H1 (cell line): ENCODE results near the gene SLC27A1. TPM values are rescaled to one million over a fixed set of nuclear protein-coding genes. Genes with fewer than 3 reads are reported as not detected.

Experiments used
- CTCF ChIA-PET: fragments of 300-600 bp; sonication (Branson Sonifier 250); formaldehyde crosslinking; loops from one replicate; lab custom pipeline; 2021; ENCODE audit not compliant: partially characterized antibody; lab: Charles Lee
- POLR2A ChIA-PET: fragments of 300-600 bp; sonication (Branson Sonifier 250); formaldehyde crosslinking; loops from one replicate; lab custom pipeline; 2021; ENCODE audit warnings: inconsistent platforms; ENCODE audit not compliant: partially characterized antibody; lab: Charles Lee
- DNase-seq, 2 experiments: peaks; one replicate each; pipeline versions ENCODE4 v3.0.0 to v3.0.0-alpha.2; 2010 to 2022; ENCODE audit warnings: low spot score in 2 of 2, low read depth in 1 of 2, mixed read lengths in 1 of 2
- FAIRE-seq: peaks from 2 replicates; lab custom pipeline; 2011; peaks lifted over from hg19 to GRCh38; lab: Jason Lieb, UNC
- H2AFZ ChIP-seq: 2 replicates; pipeline ENCODE4 v1.8.1; 2012; ENCODE audit warnings: low read length, inconsistent platforms
- H2AK5ac ChIP-seq: 2 replicates; pipeline ENCODE4 v1.6.1; 2013; ENCODE audit warnings: low read depth, low read length
- H2BK120ac ChIP-seq: replicated peaks from 2 replicates; pipeline ENCODE3; 2013; ENCODE audit warnings: low read depth, low read length, inconsistent platforms
- H2BK12ac ChIP-seq: 2 replicates; pipeline ENCODE4 v1.6.1; 2013; ENCODE audit warnings: low read depth, low read length
- H2BK15ac ChIP-seq: 2 replicates; pipeline ENCODE4 v1.6.1; 2013; ENCODE audit warnings: low read length
- H2BK20ac ChIP-seq: 2 replicates; pipeline ENCODE4 v1.6.1; 2013; ENCODE audit warnings: low read length
- H2BK5ac ChIP-seq: 2 replicates; pipeline ENCODE4 v1.6.1; 2013; ENCODE audit warnings: low read depth, low read length
- H3K14ac ChIP-seq: 2 replicates; pipeline ENCODE4 v1.6.1; 2013; ENCODE audit warnings: inconsistent platforms; ENCODE audit not compliant: insufficient read length
- H3K18ac ChIP-seq: 2 replicates; pipeline ENCODE4 v1.6.1; 2013; ENCODE audit warnings: low read length; ENCODE audit errors: extremely low read depth
- H3K23ac ChIP-seq: 2 replicates; pipeline ENCODE4 v1.6.1; 2013; ENCODE audit warnings: inconsistent platforms; ENCODE audit not compliant: insufficient read length
- H3K23me2 ChIP-seq: 2 replicates; pipeline ENCODE4 v1.6.1; 2013; ENCODE audit warnings: low read depth, low read length
- H3K27ac ChIP-seq: 2 replicates; pipeline ENCODE4 v1.6.1; 2011; ENCODE audit warnings: low read depth, low read length, inconsistent platforms
- H3K27me3 ChIP-seq, 4 experiments: replicated peaks in 1 of 4; 1 replicate in 1 of 4; 2 replicates in 3 of 4; pipeline versions ENCODE4 v1.6.1 to v1.8.1; 2011 to 2013; ENCODE audit warnings: low read length in 3 of 4, mild to moderate bottlenecking in 3 of 4, inconsistent platforms in 2 of 4, mixed read lengths in 2 of 4, moderate library complexity in 1 of 4; ENCODE audit not compliant: control insufficient read depth in 3 of 4, insufficient read depth in 3 of 4; ENCODE audit errors: extremely low read depth in 1 of 4
- H3K36me3 ChIP-seq, 4 experiments: 2 replicates each; pipeline versions ENCODE4 v1.6.1 to v1.8.1; 2011 to 2013; ENCODE audit warnings: mild to moderate bottlenecking in 4 of 4, low read length in 3 of 4, moderate library complexity in 2 of 4, control low read depth in 1 of 4, inconsistent platforms in 1 of 4; ENCODE audit not compliant: insufficient read depth in 4 of 4, control insufficient read depth in 2 of 4
- H3K4ac ChIP-seq: replicated peaks from 2 replicates; pipeline ENCODE3; 2013; ENCODE audit warnings: low read length, low read depth, mixed read lengths, inconsistent platforms; ENCODE audit not compliant: insufficient read length
- H3K4me1 ChIP-seq, 4 experiments: replicated peaks in 1 of 4; 1 replicate in 1 of 4; 2 replicates in 3 of 4; pipeline versions ENCODE4 v1.6.1 to v1.8.1; 2011 to 2013; ENCODE audit warnings: low read length in 3 of 4, inconsistent platforms in 2 of 4, mixed read lengths in 1 of 4; ENCODE audit not compliant: insufficient read depth in 4 of 4, control insufficient read depth in 3 of 4
- H3K4me2 ChIP-seq, 2 experiments: 2 replicates each; pipeline versions ENCODE4 v1.6.1 to v1.8.1; 2011 to 2013; ENCODE audit warnings: low read depth in 2 of 2, low read length in 2 of 2, control low read depth in 1 of 2, inconsistent platforms in 1 of 2, mild to moderate bottlenecking in 1 of 2; ENCODE audit not compliant: insufficient read depth in 1 of 2
- H3K4me3 ChIP-seq, 4 experiments: fragments of 200-600, 300-600 bp in 1 of 4; sonication (generic), shearing (Covaris generic), sonication (Bioruptor Twin) in 1 of 4; 2 replicates each; pipeline versions ENCODE4 v1.5.1 to v1.8.1; 2011 to 2016; ENCODE audit warnings: low read length in 4 of 4, low read depth in 3 of 4, control low read depth in 2 of 4, inconsistent platforms in 2 of 4, mild to moderate bottlenecking in 2 of 4, mixed read lengths in 1 of 4, moderate library complexity in 1 of 4; ENCODE audit not compliant: insufficient read depth in 2 of 4; ENCODE audit errors: extremely low read depth in 1 of 4
- H3K56ac ChIP-seq: replicated peaks from 2 replicates; pipeline ENCODE3; 2013; ENCODE audit warnings: low read depth, mild to moderate bottlenecking, mixed read lengths, low read length, inconsistent platforms; ENCODE audit not compliant: insufficient read length
- H3K79me1 ChIP-seq: 2 replicates; pipeline ENCODE4 v1.6.1; 2013; ENCODE audit warnings: low read depth, low read length, control low read depth
- H3K79me2 ChIP-seq, 2 experiments: 2 replicates each; pipeline versions ENCODE4 v1.6.1 to v1.8.1; 2012 to 2013; ENCODE audit warnings: low read length in 2 of 2, mild to moderate bottlenecking in 2 of 2, inconsistent platforms in 1 of 2; ENCODE audit not compliant: insufficient read depth in 2 of 2, control insufficient read depth in 1 of 2
- H3K9ac ChIP-seq, 4 experiments: replicated peaks in 1 of 4; 1 replicate in 1 of 4; 2 replicates in 3 of 4; pipeline versions ENCODE4 v1.6.1 to v1.8.1; 2011 to 2013; ENCODE audit warnings: low read depth in 3 of 4, low read length in 3 of 4, control low read depth in 2 of 4, mild to moderate bottlenecking in 2 of 4, moderate library complexity in 2 of 4, inconsistent platforms in 1 of 4; ENCODE audit errors: extremely low read depth in 1 of 4
- H3K9me3 ChIP-seq, 2 experiments: 2 replicates each; pipeline versions ENCODE4 v1.6.1 to v1.8.1; 2012 to 2013; ENCODE audit warnings: mild to moderate bottlenecking in 2 of 2, moderate library complexity in 2 of 2, control low read depth in 1 of 2, inconsistent platforms in 1 of 2, low read depth in 1 of 2, low read length in 1 of 2, mixed read lengths in 1 of 2; ENCODE audit not compliant: insufficient read depth in 2 of 2
- H4K20me1 ChIP-seq, 2 experiments: replicated peaks in 1 of 2; 2 replicates each; pipeline versions ENCODE3 to v1.8.1; 2011 to 2013; ENCODE audit warnings: inconsistent platforms in 2 of 2, low read length in 2 of 2, mild to moderate bottlenecking in 1 of 2; ENCODE audit not compliant: insufficient read depth in 2 of 2, control insufficient read depth in 1 of 2
- H4K5ac ChIP-seq: 2 replicates; pipeline ENCODE4 v1.6.1; 2013; ENCODE audit warnings: low read length, low read depth, mixed read lengths, inconsistent platforms; ENCODE audit not compliant: insufficient read length
- H4K8ac ChIP-seq: 2 replicates; pipeline ENCODE4 v1.8.0; 2013; ENCODE audit warnings: mild to moderate bottlenecking, moderate library complexity, low read length, inconsistent platforms; ENCODE audit not compliant: insufficient read depth; ENCODE audit errors: extremely low read depth
- H4K91ac ChIP-seq: replicated peaks from 2 replicates; pipeline ENCODE3; 2013; ENCODE audit warnings: low read length, mixed read lengths, inconsistent platforms; ENCODE audit not compliant: insufficient read length
- BRCA1 ChIP-seq: IDR thresholded peaks from 2 replicates; pipeline ENCODE4 v1.6.1; 2012; ENCODE audit warnings: low read depth, low read length, improper control_type of control experiment
- CBX8 ChIP-seq: fragments of 300-800, 300-1000 bp; sonication (generic); IDR thresholded peaks from 2 replicates; pipeline ENCODE4 v1.7.1; 2016; ENCODE audit warnings: low read depth, low read length, borderline replicate concordance
- HDAC2 ChIP-seq, 2 experiments: fragments of 300-600 bp in 1 of 2; sonication (generic) in 1 of 2; IDR thresholded peaks; 2 replicates each; pipeline ENCODE4 v1.6.1; 2011 to 2012; ENCODE audit warnings: low read depth in 2 of 2, low read length in 2 of 2, mild to moderate bottlenecking in 2 of 2, moderate library complexity in 2 of 2, borderline replicate concordance in 1 of 2, inconsistent platforms in 1 of 2
- POU5F1 ChIP-seq: IDR thresholded peaks from 2 replicates; pipeline ENCODE4 v1.6.1; 2011; ENCODE audit warnings: low read depth, mild to moderate bottlenecking, low read length, moderate library complexity
- SIN3A ChIP-seq, 2 experiments: IDR thresholded peaks in 1 of 2; conservative IDR thresholded peaks in 1 of 2; 2 replicates each; pipeline ENCODE4 v1.6.1; 2011 to 2012; ENCODE audit warnings: low read length in 2 of 2, improper control_type of control experiment in 1 of 2, low read depth in 1 of 2, mild to moderate bottlenecking in 1 of 2
- SIX5 ChIP-seq: IDR thresholded peaks from 2 replicates; pipeline ENCODE4 v1.6.1; 2011; ENCODE audit warnings: mild to moderate bottlenecking, low read depth, low read length
- WGBS, 2 experiments: shearing (Covaris generic) in 1 of 2; methylation state at CpG; one replicate each; pipeline versions ENCODE4 v1.1.6 to v1.1.7; 2013 to 2015; ENCODE audit warnings: low lambda C conversion rate in 2 of 2, mixed read lengths in 2 of 2, inconsistent platforms in 1 of 2, low coverage in 1 of 2, missing lambda C conversion rate in 1 of 2; ENCODE audit not compliant: insufficient replicate concordance in 2 of 2, insufficient coverage in 1 of 2, insufficient read length in 1 of 2; ENCODE audit errors: extremely low coverage in 1 of 2, missing lambda C conversion rate in 1 of 2; 5-methylcytosine and 5-hydroxymethylcytosine counted together
- polyA plus RNA-seq, 7 experiments: library from polyadenylated mRNA; depleted of rRNA in 3 of 7; stranded (reverse) in 5 of 7; unstranded in 2 of 7; fragments of >200 nt in 5 of 7; fragments of 200-250 nt in 2 of 7; gene quantifications; 1 replicate in 5 of 7; 2 replicates in 1 of 7; 4 replicates in 1 of 7; pipeline versions ENCODE4 v1.2.1 to v1.2.3, GENCODE V29; 2011 to 2013; ENCODE audit warnings: missing spikeins in 2 of 7, mixed read lengths in 2 of 7
- total RNA-seq: library from RNA; stranded (reverse); fragmentation: NEBNext Ultra II Directional; extraction: Animal tissue kit (Norgen Biotek cat#: 25700); gene quantifications from 2 replicates; pipeline ENCODE4 v1.2.1, GENCODE V29; 2021

Gene SLC27A1
- total and polyA plus RNA-seq, 2 of the 8 experiments (the other 6 are each of a cell fraction or from before 2014, with no cell fraction given), result 7.5 to 9.1 TPM

- no peak overlapping the region for H2AK5ac ChIP-seq
- H4K20me1 ChIP-seq, result peaks cover 0 to 2% of the 10 kb centered on the region in 2 experiments
- TF ChIP-seq SIX5, result no peak
- no peak for TF ChIP-seq POU5F1
- no peak for TF ChIP-seq SIN3A (conservative IDR thresholded peaks at IDR 0.05 in 1 of 2, IDR thresholded peaks at IDR 0.05 in 1 of 2; ENCODE audit: low read depth in 1 of 2, low read length in 2 of 2)
- TF ChIP-seq HDAC2 (IDR thresholded peaks at IDR 0.05; ENCODE audit: borderline replicate concordance in 1 of 2, low read depth in 2 of 2, low read length in 2 of 2), result no peak
- no peak for TF ChIP-seq CBX8
- no peak for TF ChIP-seq BRCA1
- TF ChIP-seq, all 59 proteins: peak for 0
- peaks cover 0 to 8% (median 4%) of the 10 kb centered on the region in 4 experiments; a peak in 3 of 7 replicates for H3K4me1 ChIP-seq
- no peak overlapping the region for H2BK120ac ChIP-seq
- no peak overlapping the region for H2AFZ ChIP-seq
- no peak overlapping the region for H3K23ac ChIP-seq
- H2BK15ac ChIP-seq, result no peak overlapping the region
- H4K5ac ChIP-seq, result no peak overlapping the region
- H3K4me3 ChIP-seq, result no peak overlapping the region
- FAIRE-seq (no peak), DNase-seq (no peak)
- H3K9ac ChIP-seq, result no peak overlapping the region
- no peak overlapping the region for H3K56ac ChIP-seq
- peaks cover 0 to 2% of the 10 kb centered on the region in 2 experiments; a peak in 1 of 4 replicates for H3K79me2 ChIP-seq
- H2BK20ac ChIP-seq, result no peak overlapping the region
- H4K91ac ChIP-seq, result no peak overlapping the region
- no peaks in the 10 kb centered on the region for H3K23me2 ChIP-seq
- H3K9me3 ChIP-seq, result no peaks in the 10 kb centered on the region
- H2BK5ac ChIP-seq, result no peak overlapping the region
- H4K8ac ChIP-seq, result no peak overlapping the region
- no peaks in the 10 kb centered on the region for H3K79me1 ChIP-seq
- no peak overlapping the region for H3K18ac ChIP-seq
- H3K27ac ChIP-seq, result no peak overlapping the region
- no peak overlapping the region for H3K4ac ChIP-seq
- H3K4me2 ChIP-seq, result no peak overlapping the region
- no peak overlapping the region for H2BK12ac ChIP-seq
- H3K27me3 ChIP-seq, result no peaks in the 10 kb centered on the region
- ChIA-PET CTCF (interaction anchor here (14.0 kb wide), 1 partner anchor 7 kb away, joined by 130 read pairs; no protein-coding TSS in a partner anchor), POLR2A (interaction anchor here (0.6 kb wide), 1 partner anchor 29 kb away, joined by 3 read pairs; no protein-coding TSS in a partner anchor)
- no peaks in the 10 kb centered on the region for H3K36me3 ChIP-seq
- no peak overlapping the region for H3K14ac ChIP-seq
- 88% methylated on average over 2 of the region's 2 CpGs; no CpG with 5 or more reads in 1 of the 2 experiments for WGBS, 2 experiments
These were observed 33.7 kb downstream of the SLC27A1 start for GRCh38 chr19:17504030-17504429.
